H1 (cell line): ENCODE results near the gene DESI1. TPM values are rescaled to one million over a fixed set of nuclear protein-coding genes. Genes with fewer than 3 reads are reported as not detected.

Experiments
- CTCF ChIA-PET: fragments of 300-600 bp; sonication (Branson Sonifier 250); formaldehyde crosslinking; loops from one replicate; lab custom pipeline; 2021; ENCODE audit not compliant: partially characterized antibody; lab: Charles Lee
- POLR2A ChIA-PET: fragments of 300-600 bp; sonication (Branson Sonifier 250); formaldehyde crosslinking; loops from one replicate; lab custom pipeline; 2021; ENCODE audit warnings: inconsistent platforms; ENCODE audit not compliant: partially characterized antibody; lab: Charles Lee
- DNase-seq, 2 experiments: peaks; one replicate each; pipeline versions ENCODE4 v3.0.0 to v3.0.0-alpha.2; 2010 to 2022; ENCODE audit warnings: low spot score in 2 of 2, low read depth in 1 of 2, mixed read lengths in 1 of 2
- FAIRE-seq: peaks from 2 replicates; lab custom pipeline; 2011; peaks lifted over from hg19 to GRCh38; lab: Jason Lieb, UNC
- H2AFZ ChIP-seq: 2 replicates; pipeline ENCODE4 v1.8.1; 2012; ENCODE audit warnings: low read length, inconsistent platforms
- H2AK5ac ChIP-seq: 2 replicates; pipeline ENCODE4 v1.6.1; 2013; ENCODE audit warnings: low read depth, low read length
- H2BK120ac ChIP-seq: replicated peaks from 2 replicates; pipeline ENCODE3; 2013; ENCODE audit warnings: low read depth, low read length, inconsistent platforms
- H2BK12ac ChIP-seq: 2 replicates; pipeline ENCODE4 v1.6.1; 2013; ENCODE audit warnings: low read depth, low read length
- H2BK15ac ChIP-seq: 2 replicates; pipeline ENCODE4 v1.6.1; 2013; ENCODE audit warnings: low read length
- H2BK20ac ChIP-seq: 2 replicates; pipeline ENCODE4 v1.6.1; 2013; ENCODE audit warnings: low read length
- H2BK5ac ChIP-seq: 2 replicates; pipeline ENCODE4 v1.6.1; 2013; ENCODE audit warnings: low read depth, low read length
- H3K14ac ChIP-seq: 2 replicates; pipeline ENCODE4 v1.6.1; 2013; ENCODE audit warnings: inconsistent platforms; ENCODE audit not compliant: insufficient read length
- H3K18ac ChIP-seq: 2 replicates; pipeline ENCODE4 v1.6.1; 2013; ENCODE audit warnings: low read length; ENCODE audit errors: extremely low read depth
- H3K23ac ChIP-seq: 2 replicates; pipeline ENCODE4 v1.6.1; 2013; ENCODE audit warnings: inconsistent platforms; ENCODE audit not compliant: insufficient read length
- H3K23me2 ChIP-seq: 2 replicates; pipeline ENCODE4 v1.6.1; 2013; ENCODE audit warnings: low read depth, low read length
- H3K27ac ChIP-seq: 2 replicates; pipeline ENCODE4 v1.6.1; 2011; ENCODE audit warnings: low read depth, low read length, inconsistent platforms
- H3K27me3 ChIP-seq, 4 experiments: replicated peaks in 1 of 4; 1 replicate in 1 of 4; 2 replicates in 3 of 4; pipeline versions ENCODE4 v1.6.1 to v1.8.1; 2011 to 2013; ENCODE audit warnings: low read length in 3 of 4, mild to moderate bottlenecking in 3 of 4, inconsistent platforms in 2 of 4, mixed read lengths in 2 of 4, moderate library complexity in 1 of 4; ENCODE audit not compliant: control insufficient read depth in 3 of 4, insufficient read depth in 3 of 4; ENCODE audit errors: extremely low read depth in 1 of 4
- H3K36me3 ChIP-seq, 4 experiments: 2 replicates each; pipeline versions ENCODE4 v1.6.1 to v1.8.1; 2011 to 2013; ENCODE audit warnings: mild to moderate bottlenecking in 4 of 4, low read length in 3 of 4, moderate library complexity in 2 of 4, control low read depth in 1 of 4, inconsistent platforms in 1 of 4; ENCODE audit not compliant: insufficient read depth in 4 of 4, control insufficient read depth in 2 of 4
- H3K4ac ChIP-seq: replicated peaks from 2 replicates; pipeline ENCODE3; 2013; ENCODE audit warnings: low read length, low read depth, mixed read lengths, inconsistent platforms; ENCODE audit not compliant: insufficient read length
- H3K4me1 ChIP-seq, 4 experiments: replicated peaks in 1 of 4; 1 replicate in 1 of 4; 2 replicates in 3 of 4; pipeline versions ENCODE4 v1.6.1 to v1.8.1; 2011 to 2013; ENCODE audit warnings: low read length in 3 of 4, inconsistent platforms in 2 of 4, mixed read lengths in 1 of 4; ENCODE audit not compliant: insufficient read depth in 4 of 4, control insufficient read depth in 3 of 4
- H3K4me2 ChIP-seq, 2 experiments: 2 replicates each; pipeline versions ENCODE4 v1.6.1 to v1.8.1; 2011 to 2013; ENCODE audit warnings: low read depth in 2 of 2, low read length in 2 of 2, control low read depth in 1 of 2, inconsistent platforms in 1 of 2, mild to moderate bottlenecking in 1 of 2; ENCODE audit not compliant: insufficient read depth in 1 of 2
- H3K4me3 ChIP-seq, 4 experiments: fragments of 200-600, 300-600 bp in 1 of 4; sonication (generic), shearing (Covaris generic), sonication (Bioruptor Twin) in 1 of 4; 2 replicates each; pipeline versions ENCODE4 v1.5.1 to v1.8.1; 2011 to 2016; ENCODE audit warnings: low read length in 4 of 4, low read depth in 3 of 4, control low read depth in 2 of 4, inconsistent platforms in 2 of 4, mild to moderate bottlenecking in 2 of 4, mixed read lengths in 1 of 4, moderate library complexity in 1 of 4; ENCODE audit not compliant: insufficient read depth in 2 of 4; ENCODE audit errors: extremely low read depth in 1 of 4
- H3K56ac ChIP-seq: replicated peaks from 2 replicates; pipeline ENCODE3; 2013; ENCODE audit warnings: low read depth, mild to moderate bottlenecking, mixed read lengths, low read length, inconsistent platforms; ENCODE audit not compliant: insufficient read length
- H3K79me1 ChIP-seq: 2 replicates; pipeline ENCODE4 v1.6.1; 2013; ENCODE audit warnings: low read depth, low read length, control low read depth
- H3K79me2 ChIP-seq, 2 experiments: 2 replicates each; pipeline versions ENCODE4 v1.6.1 to v1.8.1; 2012 to 2013; ENCODE audit warnings: low read length in 2 of 2, mild to moderate bottlenecking in 2 of 2, inconsistent platforms in 1 of 2; ENCODE audit not compliant: insufficient read depth in 2 of 2, control insufficient read depth in 1 of 2
- H3K9ac ChIP-seq, 4 experiments: replicated peaks in 1 of 4; 1 replicate in 1 of 4; 2 replicates in 3 of 4; pipeline versions ENCODE4 v1.6.1 to v1.8.1; 2011 to 2013; ENCODE audit warnings: low read depth in 3 of 4, low read length in 3 of 4, control low read depth in 2 of 4, mild to moderate bottlenecking in 2 of 4, moderate library complexity in 2 of 4, inconsistent platforms in 1 of 4; ENCODE audit errors: extremely low read depth in 1 of 4
- H3K9me3 ChIP-seq, 2 experiments: 2 replicates each; pipeline versions ENCODE4 v1.6.1 to v1.8.1; 2012 to 2013; ENCODE audit warnings: mild to moderate bottlenecking in 2 of 2, moderate library complexity in 2 of 2, control low read depth in 1 of 2, inconsistent platforms in 1 of 2, low read depth in 1 of 2, low read length in 1 of 2, mixed read lengths in 1 of 2; ENCODE audit not compliant: insufficient read depth in 2 of 2
- H4K20me1 ChIP-seq, 2 experiments: replicated peaks in 1 of 2; 2 replicates each; pipeline versions ENCODE3 to v1.8.1; 2011 to 2013; ENCODE audit warnings: inconsistent platforms in 2 of 2, low read length in 2 of 2, mild to moderate bottlenecking in 1 of 2; ENCODE audit not compliant: insufficient read depth in 2 of 2, control insufficient read depth in 1 of 2
- H4K5ac ChIP-seq: 2 replicates; pipeline ENCODE4 v1.6.1; 2013; ENCODE audit warnings: low read length, low read depth, mixed read lengths, inconsistent platforms; ENCODE audit not compliant: insufficient read length
- H4K8ac ChIP-seq: 2 replicates; pipeline ENCODE4 v1.8.0; 2013; ENCODE audit warnings: mild to moderate bottlenecking, moderate library complexity, low read length, inconsistent platforms; ENCODE audit not compliant: insufficient read depth; ENCODE audit errors: extremely low read depth
- H4K91ac ChIP-seq: replicated peaks from 2 replicates; pipeline ENCODE3; 2013; ENCODE audit warnings: low read length, mixed read lengths, inconsistent platforms; ENCODE audit not compliant: insufficient read length
- BACH1 ChIP-seq: IDR thresholded peaks from 2 replicates; pipeline ENCODE4 v1.6.1; 2012; ENCODE audit warnings: low read length, improper control_type of control experiment
- EZH2 ChIP-seq: fragments of 200-600 bp; sonication (generic); IDR thresholded peaks from 2 replicates; pipeline ENCODE4 v1.7.1; 2012; ENCODE audit warnings: low read depth, mild to moderate bottlenecking, moderate library complexity, low read length, inconsistent platforms; ENCODE audit not compliant: severe bottlenecking
- GTF2F1 ChIP-seq: IDR thresholded peaks from 2 replicates; pipeline ENCODE4 v1.6.1; 2012; ENCODE audit warnings: low read depth, low read length, improper control_type of control experiment, borderline replicate concordance
- HDAC6 ChIP-seq: IDR thresholded peaks from one replicate; pipeline ENCODE4 v1.7.1; 2012; ENCODE audit warnings: low read depth, mild to moderate bottlenecking, inconsistent platforms, low read length, moderate library complexity
- SRF ChIP-seq: IDR thresholded peaks from 2 replicates; pipeline ENCODE4 v1.6.1; 2011; ENCODE audit warnings: mild to moderate bottlenecking, low read depth, low read length, moderate library complexity
- TBP ChIP-seq: IDR thresholded peaks from 2 replicates; pipeline ENCODE4 v1.6.1; 2011; ENCODE audit warnings: low read depth, low read length, improper control_type of control experiment
- YY1 ChIP-seq: IDR thresholded peaks from 2 replicates; pipeline ENCODE4 v1.6.1; 2011; ENCODE audit warnings: low read depth, mild to moderate bottlenecking, low read length
- WGBS, 2 experiments: shearing (Covaris generic) in 1 of 2; methylation state at CpG; one replicate each; pipeline versions ENCODE4 v1.1.6 to v1.1.7; 2013 to 2015; ENCODE audit warnings: low lambda C conversion rate in 2 of 2, mixed read lengths in 2 of 2, inconsistent platforms in 1 of 2, low coverage in 1 of 2, missing lambda C conversion rate in 1 of 2; ENCODE audit not compliant: insufficient replicate concordance in 2 of 2, insufficient coverage in 1 of 2, insufficient read length in 1 of 2; ENCODE audit errors: extremely low coverage in 1 of 2, missing lambda C conversion rate in 1 of 2; 5-methylcytosine and 5-hydroxymethylcytosine counted together
- polyA plus RNA-seq, 7 experiments: library from polyadenylated mRNA; depleted of rRNA in 3 of 7; stranded (reverse) in 5 of 7; unstranded in 2 of 7; fragments of >200 nt in 5 of 7; fragments of 200-250 nt in 2 of 7; gene quantifications; 1 replicate in 5 of 7; 2 replicates in 1 of 7; 4 replicates in 1 of 7; pipeline versions ENCODE4 v1.2.1 to v1.2.3, GENCODE V29; 2011 to 2013; ENCODE audit warnings: missing spikeins in 2 of 7, mixed read lengths in 2 of 7
- total RNA-seq: library from RNA; stranded (reverse); fragmentation: NEBNext Ultra II Directional; extraction: Animal tissue kit (Norgen Biotek cat#: 25700); gene quantifications from 2 replicates; pipeline ENCODE4 v1.2.1, GENCODE V29; 2021

DESI1 gene
- total and polyA plus RNA-seq, 2 of the 8 experiments (the other 6 are each of a cell fraction or from before 2014, with no cell fraction given): 27.6 to 34.3 TPM

- no peak overlapping the region for H3K23ac ChIP-seq
- no peak overlapping the region for H2BK12ac ChIP-seq
- no peak overlapping the region for H2BK120ac ChIP-seq
- H3K23me2 ChIP-seq: no peaks in the 10 kb centered on the region
- CTCF ChIA-PET: interaction anchor here (0.6 to 7.4 kb wide), 9 partner anchors 9 to 46 kb away, joined by 3 to 46 read pairs (median 8); partner anchors contain the start of gene CSDC2
- TF ChIP-seq SRF (no peak), EZH2 (no peak), HDAC6 (no peak), GTF2F1 (no peak), BACH1 (no peak), TBP (no peak), YY1 (no peak)
- H3K27ac ChIP-seq: no peak overlapping the region
- H3K9me3 ChIP-seq: no peaks in the 10 kb centered on the region
- H4K91ac ChIP-seq: no peak overlapping the region
- DNase-seq (no peak), FAIRE-seq (no peak)
- H4K8ac ChIP-seq: no peak overlapping the region
- H3K79me2 ChIP-seq: no peaks in the 10 kb centered on the region
- no peak overlapping the region for H3K4me2 ChIP-seq
- H3K36me3 ChIP-seq: no peaks in the 10 kb centered on the region
- no peak overlapping the region for H3K9ac ChIP-seq
- no peak overlapping the region for H3K14ac ChIP-seq
- H2AFZ ChIP-seq: no peak overlapping the region
- POLR2A ChIA-PET: interaction anchor here (1.6 kb wide), 1 partner anchor 8 kb away, joined by 3 read pairs; the partner anchor contains the start of gene POLR3H
- no peak overlapping the region for H2BK20ac ChIP-seq
- H3K27me3 ChIP-seq: no peaks in the 10 kb centered on the region
- no peak overlapping the region for H2BK5ac ChIP-seq
- no peak overlapping the region for H2AK5ac ChIP-seq
- 0 out of 2 replicates have a peak overlapping the region, but pooled peaks have one; percentile 53 for H2BK15ac ChIP-seq
- no peaks in the 10 kb centered on the region; the same call in 1 of the 2 replicates for H3K79me1 ChIP-seq
- H3K4ac ChIP-seq: no peak overlapping the region
- H4K5ac ChIP-seq: no peak overlapping the region
- no peak overlapping the region for H3K56ac ChIP-seq
- no peaks in the 10 kb centered on the region for H4K20me1 ChIP-seq
- H3K18ac ChIP-seq: no peak overlapping the region
- H3K4me1 ChIP-seq: peaks cover 0 to 2% (median 1%) of the 10 kb centered on the region in 4 experiments; a peak in 3 of 7 replicates
- no peak overlapping the region for H3K4me3 ChIP-seq
- 86% methylated on average over 10 of the region's 11 CpGs; no CpG with 5 or more reads in 1 of the 2 experiments for WGBS, 2 experiments
These were observed 68.8 kb downstream of the DESI1 start for GRCh38 chr22:41551877-41552582.
